GM10847 (cell line): Measurements from ENCODE around the gene ZDHHC24.

ENCODE experiments used
- POLR2A ChIP-seq: IDR thresholded peaks from 2 replicates; pipeline ENCODE4 v1.6.1; 2011; ENCODE audit not compliant: insufficient read length; ENCODE audit errors: extremely low read depth

Gene ZDHHC24

DNA sequence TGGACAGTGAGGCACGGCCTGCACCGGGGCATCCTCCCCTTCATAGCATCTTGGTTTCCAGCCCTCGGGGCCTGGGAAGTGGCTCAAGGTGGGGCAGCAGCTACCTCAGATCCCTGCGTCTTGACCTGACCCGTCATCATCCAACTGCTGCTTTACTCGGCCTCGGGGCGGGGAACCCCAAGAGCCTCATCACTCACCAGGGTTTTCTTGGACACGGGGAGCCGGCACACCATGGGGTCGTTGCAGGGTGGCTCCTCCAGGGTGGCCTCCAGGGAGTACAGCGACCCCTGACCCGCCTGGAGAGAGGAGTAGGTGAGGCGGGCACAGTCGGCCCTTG is 21.9 kb upstream of the ZDHHC24 start:
- TF ChIP-seq POLR2A: no peak

DNA sequence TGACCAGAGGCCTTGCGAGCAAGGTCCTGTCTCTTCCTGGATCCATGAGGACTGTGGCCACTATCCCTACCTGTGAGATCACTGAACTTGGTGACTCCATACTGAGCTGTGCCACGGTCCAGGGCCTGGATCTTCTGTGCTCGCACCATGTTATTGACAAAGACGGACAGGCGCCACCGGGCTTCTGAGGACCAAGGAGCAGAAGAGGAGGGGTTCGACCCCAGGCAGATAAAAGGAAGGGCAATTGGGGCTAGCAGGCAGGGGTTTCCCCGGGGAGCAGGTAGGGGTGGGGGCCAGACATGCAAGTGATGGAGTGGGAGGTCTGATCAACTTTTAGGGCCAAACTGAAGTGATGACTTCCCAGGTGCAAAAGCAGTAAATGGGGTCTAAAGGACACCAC is 20.4 kb upstream of the ZDHHC24 start:
- TF ChIP-seq POLR2A: no peak

DNA sequence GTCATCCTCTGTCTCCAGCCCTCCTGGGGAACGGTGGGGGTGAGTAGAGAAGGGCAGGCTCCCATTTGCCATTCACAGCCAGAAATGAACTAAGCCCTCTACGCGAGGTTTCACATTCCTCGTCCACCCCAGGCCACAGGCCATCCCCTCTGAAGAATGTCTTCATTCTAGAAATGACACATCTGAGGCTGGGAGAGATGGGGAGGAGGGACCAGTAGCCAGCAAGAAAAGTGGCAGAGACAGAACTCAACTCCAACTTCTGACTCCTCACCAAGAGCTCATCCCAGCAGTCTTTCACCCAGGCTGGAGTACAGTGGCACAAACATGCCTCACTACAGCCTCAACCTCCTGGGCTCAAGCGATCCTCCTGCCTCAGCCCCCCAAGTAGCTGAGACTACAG is 19.1 kb upstream of the ZDHHC24 start:
- no peak for TF ChIP-seq POLR2A

- no peak for TF ChIP-seq POLR2A
Measured at GRCh38 chr11:66564538-66564937, 18.7 kb upstream of the ZDHHC24 start.

DNA sequence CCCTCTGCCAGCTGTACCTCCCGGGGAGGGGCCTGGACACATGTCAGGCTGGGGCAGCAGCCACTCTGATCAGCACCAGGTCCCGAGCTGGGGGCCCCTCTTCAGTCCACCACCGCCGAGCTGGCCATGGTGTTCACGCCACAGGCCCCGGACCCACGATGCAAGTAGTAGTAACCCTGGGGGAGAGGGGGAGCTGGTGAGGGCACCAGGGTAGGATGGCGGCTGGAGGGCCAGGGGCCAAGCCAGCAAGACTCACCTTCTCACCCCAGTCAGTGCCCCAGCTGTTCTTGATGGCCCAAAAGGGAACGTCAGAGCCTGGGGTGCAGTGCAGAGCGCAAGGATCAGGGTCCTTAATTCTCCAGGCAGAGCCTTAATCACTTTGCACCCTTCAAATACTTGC is 18.0 kb upstream of the ZDHHC24 start:
- no peak for TF ChIP-seq POLR2A

- TF ChIP-seq POLR2A: no peak
Measured at GRCh38 chr11:66562907-66563583, 17.2 kb upstream of the ZDHHC24 start.

DNA sequence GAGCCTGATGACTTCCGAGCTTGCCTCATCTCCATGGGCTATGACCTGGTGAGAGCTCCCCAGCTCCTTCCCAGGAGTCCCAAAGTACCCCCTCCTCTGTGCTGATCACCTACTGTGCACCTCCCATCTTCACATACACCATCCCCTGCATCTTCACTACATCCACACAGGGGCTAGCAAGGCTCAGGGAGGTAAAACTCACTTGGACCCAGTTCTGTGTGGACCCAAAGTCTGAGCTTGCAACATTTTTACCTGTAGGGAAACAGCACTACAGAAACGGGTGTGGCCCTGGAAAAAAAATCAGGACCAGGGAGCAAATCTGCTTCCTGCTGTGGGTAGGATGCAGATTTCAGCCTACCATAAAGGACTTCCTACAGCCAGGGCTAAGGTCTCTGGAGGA is 16.4 kb upstream of the ZDHHC24 start:
- TF ChIP-seq POLR2A: no peak

DNA sequence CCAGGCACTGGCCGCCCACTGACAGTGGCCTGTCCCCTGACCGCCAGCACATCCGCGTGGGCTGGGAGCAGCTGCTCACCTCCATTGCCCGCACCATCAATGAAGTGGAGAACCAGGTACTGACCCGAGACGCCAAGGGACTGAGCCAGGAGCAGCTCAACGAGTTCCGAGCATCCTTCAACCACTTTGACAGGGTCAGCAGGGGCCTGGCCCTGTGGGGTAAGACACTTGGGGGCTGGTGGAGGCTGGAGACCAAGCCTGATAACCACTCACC is 16.1 kb upstream of the ZDHHC24 start:
- no peak for TF ChIP-seq POLR2A

DNA sequence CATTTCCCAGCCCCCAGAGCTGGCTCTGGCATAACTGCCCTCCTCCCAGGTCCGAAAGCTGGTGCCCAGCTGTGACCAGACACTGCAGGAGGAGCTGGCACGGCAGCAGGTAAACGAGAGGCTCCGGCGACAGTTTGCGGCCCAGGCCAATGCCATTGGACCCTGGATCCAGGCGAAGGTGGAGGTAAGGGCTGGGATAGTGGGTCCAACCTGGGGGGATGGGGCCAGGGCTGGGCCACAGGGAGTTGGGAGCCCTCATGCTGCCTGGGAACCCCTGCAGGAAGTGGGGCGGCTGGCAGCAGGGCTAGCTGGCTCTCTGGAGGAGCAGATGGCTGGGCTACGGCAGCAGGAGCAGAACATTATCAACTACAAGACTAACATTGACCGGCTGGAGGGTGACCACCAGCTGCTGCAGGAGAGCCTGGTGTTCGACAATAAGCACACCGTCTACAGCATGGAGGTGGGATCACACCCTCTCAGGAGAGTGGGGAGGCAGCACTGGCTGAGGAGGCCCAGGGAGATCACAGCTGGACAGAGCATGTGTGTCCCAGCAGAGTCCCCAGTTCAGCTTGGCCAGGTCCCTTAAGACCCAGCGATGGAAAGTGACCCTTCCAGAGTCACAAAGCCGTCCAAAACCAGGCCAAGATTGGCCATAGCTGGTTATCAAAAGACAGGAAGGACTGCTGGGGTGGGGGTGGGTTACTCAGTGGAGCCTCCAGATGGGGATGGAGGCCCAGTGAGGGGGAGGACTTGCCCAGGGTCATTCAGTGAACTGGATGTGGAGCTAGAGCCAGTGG is 15.5 kb upstream of the ZDHHC24 start:
- no peak for TF ChIP-seq POLR2A

- TF ChIP-seq POLR2A: no peak
Measured at GRCh38 chr11:66559866-66560676, 14.2 kb upstream of the ZDHHC24 start.

DNA sequence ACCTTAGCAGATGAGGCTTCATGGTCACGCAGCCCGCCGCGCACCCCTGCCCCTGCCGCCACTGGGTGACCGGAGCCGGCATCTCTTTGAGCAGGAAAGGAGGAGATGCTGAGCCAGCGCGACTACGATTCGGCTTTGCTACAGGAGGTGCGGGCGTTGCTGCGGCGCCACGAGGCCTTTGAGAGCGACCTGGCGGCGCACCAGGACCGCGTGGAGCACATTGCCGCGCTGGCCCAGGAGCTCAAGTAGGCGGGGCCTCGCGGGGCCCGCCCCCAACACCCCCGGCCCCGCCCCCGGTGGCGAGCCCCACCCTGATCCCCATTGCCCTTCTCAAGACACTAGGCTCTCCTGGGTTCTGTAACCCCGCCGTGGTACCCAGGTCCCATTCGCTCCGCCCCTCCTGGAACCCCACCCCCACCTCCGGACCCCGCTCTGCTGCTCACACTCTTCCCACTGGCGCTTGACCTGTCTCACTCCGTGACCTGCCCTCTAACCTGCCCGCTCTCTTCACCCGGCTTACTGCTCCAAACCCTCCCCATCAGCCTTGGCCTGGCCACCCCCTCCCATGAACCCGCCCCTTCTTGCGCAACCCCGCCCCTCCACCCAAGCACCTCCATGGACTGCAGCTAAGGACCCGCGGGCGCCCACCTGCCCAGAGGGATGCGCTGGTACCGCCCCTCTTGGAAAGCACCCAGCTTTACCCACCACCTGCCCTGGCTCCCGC is 13.5 kb upstream of the ZDHHC24 start:
- TF ChIP-seq POLR2A: no peak

DNA sequence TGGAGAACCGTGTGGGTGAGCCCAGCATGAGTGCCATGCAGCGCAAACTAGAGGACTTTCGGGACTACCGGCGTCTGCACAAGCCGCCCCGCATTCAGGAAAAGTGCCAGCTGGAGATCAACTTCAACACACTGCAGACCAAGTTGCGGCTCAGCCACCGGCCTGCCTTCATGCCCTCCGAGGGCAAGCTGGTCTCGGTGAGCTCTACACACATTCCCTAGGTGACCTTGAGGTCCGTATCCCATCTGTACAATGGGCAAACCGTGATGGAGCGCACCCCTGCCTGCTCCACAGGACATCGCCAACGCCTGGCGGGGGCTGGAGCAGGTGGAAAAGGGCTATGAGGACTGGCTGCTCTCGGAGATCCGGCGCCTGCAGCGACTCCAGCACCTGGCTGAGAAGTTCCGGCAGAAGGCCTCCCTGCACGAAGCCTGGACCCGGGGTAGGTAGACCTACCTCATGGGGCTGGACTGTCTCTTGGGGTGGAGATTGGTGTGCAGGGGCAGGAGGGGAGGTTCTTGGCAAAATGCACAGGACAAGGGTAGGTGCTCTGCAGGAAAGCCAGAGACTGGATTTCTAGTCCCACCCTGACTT is 12.0 kb upstream of the ZDHHC24 start:
- no peak for TF ChIP-seq POLR2A

DNA sequence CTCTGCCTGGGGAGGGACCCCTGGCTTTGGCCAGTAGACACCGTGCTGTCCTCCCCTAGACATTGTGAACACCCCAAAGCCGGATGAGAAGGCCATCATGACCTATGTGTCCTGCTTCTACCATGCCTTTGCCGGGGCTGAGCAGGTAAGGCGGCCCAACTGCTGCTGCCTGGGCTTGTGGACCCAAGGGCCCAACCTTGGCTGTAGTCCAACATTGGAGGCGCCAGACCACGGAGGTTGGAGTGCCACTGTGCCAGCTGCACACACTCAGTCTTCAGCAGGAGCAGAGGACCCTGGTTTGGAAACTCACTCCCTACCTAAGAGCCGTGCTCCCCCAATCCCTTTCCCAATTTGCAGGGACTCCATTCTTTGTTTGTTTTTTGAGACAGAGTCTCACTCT is 10.2 kb upstream of the ZDHHC24 start:
- no peak for TF ChIP-seq POLR2A

DNA sequence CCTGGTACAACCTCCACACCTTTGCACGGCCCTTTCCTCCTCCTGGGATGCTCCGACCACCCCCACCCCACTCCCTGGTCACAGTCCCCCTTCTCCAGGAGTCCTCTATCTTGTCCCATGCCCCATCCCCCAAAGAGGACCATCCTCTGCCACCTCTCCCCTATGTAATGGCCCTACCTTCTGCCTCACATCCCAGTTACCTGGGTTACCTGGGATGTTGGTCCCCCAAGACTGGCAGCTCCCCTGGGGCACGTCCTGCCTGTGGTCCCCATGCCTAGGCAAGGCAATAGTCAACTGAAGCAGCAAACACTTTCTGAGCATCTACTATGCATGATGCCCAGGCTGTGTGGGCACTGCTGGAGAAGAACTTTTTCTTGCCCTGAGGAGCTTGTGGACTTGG is 9.6 kb upstream of the ZDHHC24 start:
- TF ChIP-seq POLR2A: no peak

DNA sequence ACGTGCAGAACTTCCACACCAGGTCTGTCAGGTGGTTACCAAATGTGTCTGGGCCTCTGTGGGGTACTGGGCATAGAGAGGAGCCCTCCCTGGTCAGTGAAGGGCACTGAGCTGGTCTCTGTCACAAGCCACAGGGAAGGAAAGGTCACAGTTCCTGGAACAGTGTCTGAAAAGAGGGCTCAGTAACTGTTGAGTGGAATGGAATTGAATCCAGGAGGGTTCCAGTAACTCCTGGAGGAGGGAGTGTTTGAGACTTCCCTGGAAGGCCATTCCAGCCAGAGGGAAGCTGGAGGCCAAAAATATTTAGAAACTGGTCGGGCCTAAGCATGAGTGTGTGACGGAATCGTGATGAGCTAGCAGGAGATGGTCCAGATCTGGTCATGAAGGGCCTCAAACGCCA is 8.8 kb upstream of the ZDHHC24 start:
- no peak for TF ChIP-seq POLR2A
